ENCODE data around the gene EVA1A.
"Not testable (repeated sequence)": the region's sequence is repeated elsewhere in the genome, so short reads cannot be mapped to it uniquely, and the experiment has no call there.

Gene EVA1A

DNA sequence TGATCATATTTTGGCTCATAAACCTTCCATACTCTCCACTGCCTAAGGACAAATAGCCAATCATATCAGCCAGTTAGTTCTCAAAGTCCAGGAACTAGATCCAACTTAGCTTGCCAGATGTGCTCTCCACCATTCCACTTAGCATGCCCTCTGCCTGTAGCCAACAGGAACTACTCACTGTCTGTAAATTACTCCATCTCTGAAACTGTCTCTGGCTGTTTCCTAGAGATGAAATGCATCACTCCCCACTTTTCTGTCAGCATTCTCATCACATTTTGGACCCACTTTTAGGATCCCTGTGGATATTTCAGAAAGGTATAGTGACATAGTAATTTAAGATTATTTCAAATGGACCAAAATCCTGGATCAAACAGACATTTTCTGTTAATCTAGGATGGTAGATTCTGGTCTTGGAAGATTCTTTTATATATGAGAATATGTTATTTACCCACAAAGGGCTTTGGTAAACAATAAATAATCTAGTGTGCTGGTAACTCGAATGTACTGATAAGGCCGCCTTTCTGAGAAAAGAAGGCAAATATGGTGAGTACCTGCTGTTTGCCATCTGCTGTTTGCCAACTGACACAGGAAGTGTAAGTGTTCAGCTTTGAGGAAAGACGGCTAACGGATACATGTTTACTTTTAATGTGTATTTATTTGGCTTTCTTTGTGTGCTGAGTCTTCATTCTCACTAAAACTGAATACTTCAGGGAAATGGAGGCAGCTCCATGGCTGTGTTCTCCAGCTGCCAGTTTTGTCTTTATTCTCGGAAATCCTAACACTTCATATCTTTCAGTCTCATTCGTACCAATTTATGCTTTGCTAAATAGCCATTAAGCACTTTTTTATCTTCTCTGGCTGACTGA is 79.5 kb downstream of the EVA1A start:
- DNase-seq: peak; percentile 28

DNA sequence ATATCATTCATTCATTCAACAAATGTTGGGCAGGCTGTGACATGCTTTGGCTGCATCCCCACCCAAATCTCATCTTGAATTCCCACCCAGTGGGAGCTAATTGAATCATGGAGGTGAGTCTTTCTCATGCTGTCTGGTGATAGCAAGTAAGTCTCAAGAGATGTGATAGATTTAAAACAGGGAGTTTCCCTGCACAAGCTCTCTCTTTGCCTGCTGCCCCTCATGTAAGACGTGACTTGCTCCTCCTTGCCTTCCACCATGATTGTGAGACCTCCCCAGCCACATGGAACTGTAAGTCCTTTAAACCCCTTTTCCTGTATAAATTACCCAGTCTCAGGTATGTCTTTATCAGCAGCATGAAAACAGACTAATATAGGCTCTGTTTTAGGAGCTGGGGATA is 83.0 kb downstream of the EVA1A start:
- DNase-seq: not testable (repeated sequence)

DNA sequence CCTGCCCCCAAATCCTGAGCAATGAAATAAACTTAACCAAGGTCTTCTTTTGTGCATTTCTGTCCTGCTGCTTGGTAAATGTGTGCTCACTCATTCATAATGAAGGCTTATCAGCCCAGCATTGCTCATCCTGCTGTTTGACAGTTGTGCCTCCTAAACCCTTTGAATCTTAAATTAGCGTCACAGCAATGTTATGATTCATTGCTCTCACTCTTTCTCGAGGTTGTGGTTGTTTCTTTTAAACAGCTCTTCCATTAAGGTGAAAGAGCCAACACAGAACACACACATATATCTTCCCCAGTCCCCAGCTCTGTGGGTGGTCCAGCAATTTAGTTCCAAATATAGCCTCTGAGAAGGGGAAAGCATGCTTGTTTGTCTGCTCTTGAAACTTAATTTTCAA is 84.0 kb downstream of the EVA1A start:
- DNase-seq: peak; percentile 92

DNA sequence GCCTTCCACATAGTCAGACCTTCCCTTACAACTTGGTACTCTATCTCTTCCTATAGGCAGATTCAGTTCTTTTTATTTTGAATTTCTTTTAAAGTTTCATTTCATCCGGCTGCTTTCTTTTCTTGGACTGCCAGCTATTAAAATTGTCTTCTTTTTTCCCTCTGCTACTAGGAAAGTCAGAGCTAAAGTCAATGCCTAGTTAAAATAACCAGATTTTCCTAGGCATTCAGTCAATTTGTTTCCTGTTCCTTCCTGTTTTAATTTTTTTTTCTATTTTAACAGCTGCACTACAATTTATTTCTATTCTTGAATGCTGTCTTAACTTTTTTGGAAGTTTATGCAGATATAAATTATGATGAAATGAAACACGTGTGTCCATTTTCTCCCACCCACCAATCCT is 84.8 kb downstream of the EVA1A start:
- no peak for DNase-seq

DNA sequence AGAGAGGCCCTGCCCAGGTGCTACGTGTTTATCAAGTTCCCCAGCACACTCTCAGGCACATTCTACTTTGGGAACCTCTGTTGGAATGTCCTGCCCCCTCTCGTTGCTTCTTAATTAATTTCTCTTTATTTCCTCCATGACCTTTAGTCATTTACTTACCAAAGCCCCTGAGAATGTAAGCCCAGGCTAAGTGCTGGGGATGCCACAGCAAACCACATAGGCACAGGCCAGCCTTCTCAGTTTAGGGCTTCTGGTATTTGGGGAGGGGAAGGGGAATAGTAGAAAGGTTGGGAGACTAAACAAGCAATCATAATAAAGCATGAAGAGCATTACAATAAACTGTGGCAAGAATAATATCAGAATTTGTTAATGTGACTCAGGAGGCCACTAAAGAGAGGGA is 85.7 kb downstream of the EVA1A start:
- no peak for DNase-seq

DNA sequence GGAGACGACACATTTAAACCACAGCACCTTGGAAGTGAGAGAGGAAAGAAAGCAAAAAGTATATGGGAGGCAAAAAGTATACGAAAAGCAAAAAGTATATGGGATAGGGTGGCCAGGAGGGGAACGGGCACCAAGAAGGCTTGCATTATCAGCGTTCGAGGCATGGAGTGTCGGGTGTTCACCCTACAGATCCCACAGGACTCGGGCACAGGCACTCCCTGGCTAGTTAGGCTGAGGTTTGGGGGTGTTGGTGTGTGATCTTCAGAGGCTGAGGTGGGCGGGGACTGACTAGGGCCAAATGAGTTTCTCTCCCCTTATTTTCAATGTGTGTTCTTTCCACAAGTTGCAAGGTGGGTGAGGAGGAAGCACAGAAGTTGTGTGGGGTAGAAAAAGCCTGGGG is 86.6 kb downstream of the EVA1A start:
- DNase-seq: no peak

DNA sequence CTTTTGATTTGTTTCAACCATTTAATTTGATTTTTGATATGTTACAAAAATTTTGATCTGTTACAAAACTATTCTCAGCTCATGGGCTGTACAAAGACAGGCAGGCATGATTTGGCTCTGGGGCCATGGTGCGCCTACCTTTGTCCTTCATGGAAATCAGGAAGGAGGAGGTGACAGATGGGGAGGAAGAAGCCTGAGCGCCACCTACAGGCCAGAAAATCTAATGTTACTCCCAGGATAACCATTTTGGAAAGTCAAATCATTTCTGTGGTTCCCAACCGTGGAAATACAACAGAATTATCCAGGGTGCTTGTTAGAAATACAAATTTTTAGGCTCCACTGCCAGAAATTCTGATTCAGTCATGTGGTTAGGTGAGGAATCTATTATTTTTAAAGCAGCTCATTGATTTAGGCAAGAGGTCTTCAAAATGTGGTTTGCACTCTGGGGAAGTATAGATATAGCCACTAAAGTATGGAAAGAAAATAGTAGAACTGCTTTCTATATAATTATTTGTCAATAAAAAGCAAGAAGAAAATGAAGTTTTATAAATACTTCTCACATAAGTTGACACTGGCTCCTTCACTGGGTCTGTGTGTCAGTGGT is 93.9 kb downstream of the EVA1A start:
- peak; percentile 20 for DNase-seq

DNA sequence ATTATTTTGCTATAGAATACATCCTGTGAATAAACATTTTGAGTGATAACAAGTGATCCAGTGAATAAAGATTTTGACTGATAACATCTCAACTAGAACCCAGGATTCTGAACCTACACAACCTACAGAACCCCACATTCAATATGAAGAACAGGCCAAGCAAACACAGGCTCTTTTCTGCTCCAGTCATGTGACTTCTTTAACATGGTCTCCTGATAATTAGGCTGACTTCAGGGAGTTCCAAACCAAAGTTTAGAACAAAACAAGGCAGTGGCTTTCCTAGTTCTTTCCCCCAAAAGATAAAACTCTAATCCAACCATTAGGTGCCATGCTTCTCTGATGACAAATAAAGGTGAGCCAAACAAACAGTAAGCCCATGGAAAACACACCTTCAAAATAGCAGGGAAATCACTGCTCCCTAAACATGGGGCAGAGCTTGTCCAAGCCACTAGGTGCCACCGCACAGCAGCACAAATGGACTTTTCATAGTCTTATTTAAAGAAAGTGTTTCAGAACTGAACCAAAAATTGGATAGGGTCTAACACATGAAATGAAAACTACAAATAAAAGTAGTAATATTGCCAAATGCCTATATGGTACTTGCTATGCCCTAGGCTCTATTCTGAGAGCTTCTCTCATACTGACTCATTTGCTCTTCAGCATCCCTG is 95.3 kb downstream of the EVA1A start:
- peak; percentile 45 for DNase-seq

DNA sequence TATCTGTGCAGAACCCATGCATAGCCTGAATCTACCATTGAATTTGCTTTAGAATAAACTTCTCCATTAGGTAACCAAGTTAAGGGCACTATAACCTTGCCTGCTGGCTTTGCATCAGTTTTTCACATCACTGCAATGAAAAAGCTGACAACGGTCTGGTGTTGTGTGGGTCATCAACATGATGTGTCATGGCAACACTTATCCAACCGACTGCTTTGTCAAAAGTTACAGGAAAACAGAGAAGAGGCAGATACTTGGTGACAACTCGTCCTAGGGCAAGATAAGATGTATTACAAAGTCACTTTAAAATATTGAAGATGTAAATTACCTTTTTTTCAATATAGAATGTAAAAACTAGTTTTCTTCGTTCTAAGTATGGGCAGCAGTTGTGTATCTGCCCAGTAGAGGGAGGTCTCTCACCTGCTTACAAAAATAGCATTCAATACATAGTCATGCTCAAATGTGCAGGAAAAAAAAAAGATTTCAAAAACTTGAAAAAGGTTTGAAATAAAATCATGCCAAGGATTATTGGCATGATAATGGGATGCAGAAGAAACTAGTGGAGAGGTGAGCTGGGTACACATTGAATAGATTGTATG is 96.3 kb downstream of the EVA1A start:
- peak; percentile 20 for DNase-seq

DNA sequence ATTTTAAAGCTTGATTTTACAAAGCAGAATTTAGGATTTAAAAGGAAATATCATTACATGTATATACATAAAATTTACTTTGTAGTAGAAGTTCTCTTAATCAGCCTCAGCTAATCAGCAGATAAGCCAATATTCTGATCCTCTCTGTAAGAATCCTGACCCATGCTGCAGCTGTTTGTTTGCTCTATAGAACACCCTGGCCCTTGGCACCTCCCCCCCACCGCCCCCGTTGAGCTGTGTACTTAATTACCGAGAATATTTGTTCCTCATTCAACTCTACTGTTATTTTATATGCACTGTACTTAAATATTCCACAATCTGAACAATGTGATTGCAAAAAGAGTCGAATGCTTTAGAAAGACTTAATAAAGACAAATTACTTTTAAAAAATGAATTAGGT is 98.0 kb downstream of the EVA1A start:
- DNase-seq: no peak

DNA sequence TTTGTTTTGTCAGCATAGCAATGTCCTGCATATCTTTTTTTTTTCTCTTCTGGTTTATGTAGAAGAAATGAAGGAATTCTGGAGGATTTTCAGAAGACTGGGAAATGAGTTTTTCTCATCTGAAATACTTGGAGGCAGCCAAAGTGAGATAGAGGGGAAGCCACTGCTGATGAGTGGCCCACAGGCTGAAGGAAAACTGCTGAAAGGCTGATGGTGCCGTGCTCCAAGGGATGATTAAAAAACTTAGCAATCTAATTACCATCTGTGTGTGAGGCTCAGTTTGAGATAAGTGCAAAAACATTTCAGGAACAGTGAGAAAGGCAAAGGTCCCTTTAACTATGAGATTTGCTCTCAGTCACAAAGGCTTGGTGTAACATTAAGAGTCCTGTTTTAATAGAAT is 98.5 kb downstream of the EVA1A start:
- DNase-seq: no peak

DNA sequence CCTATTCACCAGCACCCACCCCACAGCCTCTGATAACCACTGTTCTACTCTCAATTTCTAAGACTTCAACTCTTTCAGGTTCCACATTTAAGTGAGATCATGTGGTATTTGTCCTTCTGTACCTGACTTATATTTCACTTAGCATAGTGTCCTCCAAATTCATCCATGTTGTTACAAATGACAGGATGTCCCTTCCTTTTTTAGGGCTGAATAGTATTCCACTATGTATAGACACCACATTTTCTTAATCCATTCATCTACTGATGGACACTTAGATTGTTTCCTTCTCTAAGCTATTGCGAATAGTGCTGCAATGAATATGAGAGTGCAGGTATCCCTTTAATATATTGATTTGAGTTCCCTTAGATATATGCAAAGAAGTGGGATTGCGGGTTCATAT is 100.1 kb downstream of the EVA1A start:
- no peak for DNase-seq

DNA sequence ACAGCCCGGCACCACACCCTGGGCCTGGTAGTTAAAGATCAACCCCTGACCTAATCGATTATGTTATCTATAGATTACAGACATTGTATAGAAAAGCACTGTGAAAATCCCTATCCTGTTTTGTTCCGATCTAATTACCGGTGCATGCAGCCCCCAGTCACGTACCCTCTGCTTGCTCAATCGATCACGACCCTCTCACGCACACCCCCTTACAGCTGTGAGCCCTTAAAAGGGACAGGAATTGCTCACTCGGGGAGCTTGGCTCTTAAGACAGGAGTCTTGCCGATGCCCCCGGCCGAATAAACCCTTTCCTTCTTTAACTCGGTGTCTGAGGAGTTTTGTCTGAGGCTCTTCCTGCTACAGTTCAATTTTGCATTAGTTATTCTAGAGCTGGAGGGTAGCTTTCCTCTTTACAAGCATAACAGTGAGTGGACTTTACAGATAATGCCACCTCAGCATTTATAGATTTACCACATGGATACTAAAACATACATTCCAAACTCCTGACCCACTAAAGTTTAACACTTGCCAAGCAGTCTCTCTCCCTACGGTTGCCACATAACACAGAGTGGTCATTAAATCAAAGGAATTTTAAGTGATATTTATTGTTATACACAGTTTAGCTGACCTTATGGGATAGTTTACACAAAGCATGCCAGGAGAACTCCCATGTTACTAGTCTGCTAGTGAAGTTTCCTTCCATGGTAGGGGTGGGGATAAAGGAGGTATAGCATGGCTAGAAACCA is 101.0 kb downstream of the EVA1A start:
- DNase-seq: peak; percentile 87

DNA sequence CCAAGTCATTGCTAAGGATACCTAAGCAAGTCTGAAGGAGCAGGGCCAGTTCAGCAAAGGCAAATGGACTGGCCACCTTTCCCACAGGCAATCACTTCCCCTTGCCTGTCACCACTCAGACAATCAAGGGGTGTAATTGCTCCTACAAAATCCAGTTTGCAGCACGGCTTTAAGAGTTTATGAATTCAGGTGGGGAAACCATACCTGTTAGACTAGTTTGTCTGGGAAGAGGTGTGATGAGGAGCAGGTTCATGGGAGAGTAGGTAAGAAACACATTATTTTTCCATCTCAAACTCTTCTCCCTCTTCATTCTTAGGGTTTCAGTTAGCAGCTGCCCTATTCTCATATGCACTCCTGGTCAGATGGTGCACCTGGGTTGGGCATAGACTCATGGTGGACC is 102.5 kb downstream of the EVA1A start:
- DNase-seq: no peak

DNA sequence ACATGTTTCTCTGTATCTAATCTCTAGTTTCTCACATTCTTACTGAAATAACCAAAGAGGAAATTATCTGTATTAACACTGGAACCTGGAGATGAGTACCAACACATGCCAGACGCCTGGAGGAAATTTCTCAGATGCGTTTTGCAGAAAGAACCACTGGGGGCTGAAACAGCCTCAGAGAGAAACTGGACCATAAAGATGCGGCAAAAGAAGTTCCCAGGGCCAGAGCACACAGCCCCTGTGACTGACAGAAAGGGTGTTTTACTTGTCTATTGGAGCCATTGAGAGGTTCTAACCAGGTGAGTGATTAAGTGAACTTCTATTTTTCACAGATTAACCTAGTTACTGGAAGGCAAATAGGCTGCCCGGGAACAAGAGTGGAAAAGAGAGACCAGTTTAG is 103.9 kb downstream of the EVA1A start:
- DNase-seq: no peak

DNA sequence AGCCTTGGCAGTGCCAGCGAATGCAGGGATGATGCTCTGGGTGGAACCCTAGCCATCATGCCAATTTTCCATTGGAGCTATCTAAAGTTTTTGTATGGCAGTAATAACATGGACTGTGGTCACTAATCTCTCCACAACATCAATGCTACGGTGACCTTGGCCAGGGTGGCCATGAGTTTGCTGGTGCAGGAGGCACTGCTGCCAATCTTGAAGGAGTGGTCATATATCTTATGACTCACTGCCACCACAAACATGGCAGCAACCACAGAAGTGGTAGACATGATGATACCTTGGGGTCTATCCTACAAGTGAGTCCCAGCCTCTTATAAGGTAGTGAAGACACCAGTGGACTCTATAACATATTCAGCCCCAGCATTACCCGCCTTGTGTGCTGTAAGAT is 104.6 kb downstream of the EVA1A start:
- DNase-seq: no peak

DNA sequence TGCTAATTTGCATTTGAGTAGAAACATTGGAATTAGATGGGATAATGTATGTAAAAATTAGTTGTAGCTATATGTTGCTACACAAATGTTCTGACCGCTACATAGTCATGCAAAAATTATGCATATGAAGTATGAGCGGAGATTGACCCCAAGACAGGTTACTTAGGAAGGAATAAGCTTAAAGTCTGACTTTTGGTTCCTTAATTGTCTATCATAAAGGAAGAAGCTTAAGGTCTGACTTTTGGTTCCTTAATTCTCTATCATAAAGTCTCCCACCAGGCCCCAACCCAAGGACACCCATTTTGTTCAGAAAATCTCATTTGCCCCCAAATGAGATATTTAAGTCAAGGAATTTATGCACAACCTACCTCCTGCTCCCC is 106.5 kb downstream of the EVA1A start:
- no peak for DNase-seq

DNA sequence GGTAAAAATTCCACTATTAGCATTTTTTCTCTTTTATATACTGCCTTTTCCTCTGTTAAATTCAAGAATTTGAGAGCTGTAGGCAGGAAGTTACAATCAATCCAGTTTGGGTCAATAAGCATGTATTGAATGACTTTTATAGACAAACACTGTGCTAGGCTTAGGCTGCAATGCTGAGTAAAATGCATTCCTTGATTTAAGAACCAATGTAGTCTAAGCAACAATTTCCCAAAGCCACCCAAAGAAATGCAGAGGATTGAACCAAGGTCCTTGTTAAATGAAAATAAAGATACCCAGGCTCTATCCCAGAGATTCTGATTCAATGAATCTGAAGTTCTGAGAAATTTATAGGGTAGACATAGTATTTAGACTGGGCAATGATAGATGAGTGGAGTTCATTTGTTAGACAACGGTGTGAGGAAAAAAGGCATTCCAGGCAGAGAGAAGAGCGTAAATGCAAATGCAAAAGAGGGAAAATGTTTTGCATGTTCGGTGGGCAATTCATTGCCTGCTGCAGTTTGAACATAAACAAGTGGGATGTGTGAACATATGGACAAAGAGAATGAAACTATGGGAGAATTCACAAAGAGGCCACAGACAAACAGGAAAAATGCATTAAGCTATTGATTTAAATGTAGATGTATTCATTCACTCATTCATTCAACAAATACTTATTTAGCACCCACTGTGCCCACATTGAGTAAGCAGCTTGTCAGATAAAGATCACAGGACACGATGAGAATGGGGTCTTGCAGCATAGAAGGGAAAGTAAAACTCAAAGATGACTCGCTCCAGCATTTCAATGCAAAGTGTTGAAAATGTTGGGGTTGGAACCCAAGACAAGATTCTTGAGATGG is 107.1 kb downstream of the EVA1A start:
- DNase-seq: no peak

DNA sequence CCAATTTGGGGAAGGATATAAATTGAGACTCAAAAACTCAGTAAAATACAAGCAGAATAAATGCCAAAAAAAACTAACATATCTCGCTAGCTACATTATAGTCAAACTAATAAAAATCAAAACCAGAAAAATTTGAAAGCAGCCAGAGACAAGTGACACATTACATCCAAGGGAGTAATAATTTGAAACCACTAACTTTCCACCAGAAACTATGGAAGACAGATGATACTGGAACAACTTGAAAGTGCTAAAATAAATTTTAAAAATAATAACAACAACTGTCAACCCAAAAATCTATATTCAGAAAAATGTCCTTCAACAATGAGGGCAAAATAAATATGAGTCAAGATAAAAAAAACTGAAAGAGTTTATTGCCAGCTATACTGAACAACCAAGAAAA is 110.7 kb downstream of the EVA1A start:
- no peak for DNase-seq

DNA sequence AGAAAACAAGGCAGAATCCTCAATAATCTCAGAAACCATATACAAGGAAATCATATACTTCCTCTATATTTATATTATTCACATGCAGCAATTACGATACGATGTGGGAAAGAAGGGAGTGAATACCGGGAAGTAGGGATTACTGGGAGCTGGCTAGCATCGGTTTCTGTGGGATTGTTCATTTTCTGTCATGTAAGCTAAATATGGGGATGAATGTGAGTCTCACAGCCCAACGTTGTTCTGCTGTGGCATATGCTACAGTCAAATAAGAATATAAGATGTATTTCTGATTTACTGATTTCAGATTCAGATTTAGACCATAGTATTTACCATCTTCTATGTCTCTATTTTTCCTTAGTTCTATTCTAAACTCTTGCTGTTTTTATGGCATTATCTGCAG is 113.6 kb downstream of the EVA1A start:
- no peak for DNase-seq
